Omental fat pad (tissue), 4 donors: ENCODE results near the gene UPB1. TPM values are rescaled to one million over a fixed set of nuclear protein-coding genes. Genes with fewer than 3 reads are reported as not detected.

Source experiments
- ATAC-seq: fragments of 150-250 bp; one replicate; pipeline ENCODE4 v1.9.1; 2016; ENCODE audit warnings: mild to moderate bottlenecking, moderate library complexity; ENCODE audit not compliant: low FRiP score
- DNase-seq: peaks from one replicate; pipeline ENCODE4 v3.0.0-alpha.2; 2019; ENCODE audit warnings: low spot score
- CTCF ChIP-seq, 3 donors: fragments of 450-650 bp; IDR thresholded peaks; one replicate each; pipeline ENCODE4 v1.5.1; 2016 to 2017; ENCODE audit warnings: antibody characterized with exemption in 3 of 3, mild to moderate bottlenecking in 3 of 3, moderate library complexity in 2 of 3
- total RNA-seq, 4 donors: library from RNA; depleted of rRNA; stranded (reverse); fragments of >200 nt; gene quantifications; one replicate each; pipeline ENCODE4 v1.1.0, GENCODE V29; 2016

UPB1 gene
- total RNA-seq, 4 donors from 2014 or later: 0.13 to 1.9 TPM; not detected in 2

DNA sequence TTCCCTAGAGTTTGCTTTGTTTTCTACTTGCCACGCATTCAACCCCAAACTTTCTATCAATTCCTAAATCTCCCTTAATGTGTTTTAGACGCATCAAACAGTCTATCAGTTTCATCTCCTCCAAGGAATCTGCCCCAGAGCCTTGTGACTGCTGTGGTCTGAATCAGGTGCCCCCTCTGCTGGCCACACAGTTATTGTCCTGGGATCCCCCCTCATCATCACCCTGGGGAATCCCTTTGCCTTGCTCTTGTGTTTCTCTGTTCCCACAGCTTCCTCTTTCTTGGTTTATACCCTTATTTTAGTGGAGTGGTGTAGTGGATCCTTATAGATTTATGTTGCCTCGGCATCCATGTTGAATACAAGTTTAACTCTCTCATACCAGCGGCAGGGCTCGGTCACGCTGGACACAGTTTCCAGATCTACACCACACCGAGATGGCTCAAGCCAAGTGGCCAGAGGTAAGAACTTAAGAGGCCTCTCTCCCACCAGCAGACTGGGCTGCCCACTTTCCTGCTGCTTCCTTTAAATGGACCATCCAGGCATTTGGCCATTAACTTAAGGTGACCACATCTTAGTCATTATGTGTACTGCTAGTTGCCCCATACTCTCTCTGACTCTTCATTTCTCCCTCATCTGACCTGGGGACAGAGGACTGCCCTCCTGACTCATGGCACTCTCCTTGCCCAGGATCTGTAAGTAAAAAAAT lies 8.2 kb downstream of the UPB1 start:
- no peak for ATAC-seq
- peak; percentile 58 for DNase-seq
- TF ChIP-seq CTCF (IDR thresholded peaks at IDR 0.05): peak in 1 of 3 donors; percentile 14

- no peak for DNase-seq
- TF ChIP-seq CTCF (IDR thresholded peaks at IDR 0.05): no peak
- no peak for ATAC-seq
Observed at GRCh38 chr22:24503843-24504338, 8.8 kb downstream of the UPB1 start.

DNA sequence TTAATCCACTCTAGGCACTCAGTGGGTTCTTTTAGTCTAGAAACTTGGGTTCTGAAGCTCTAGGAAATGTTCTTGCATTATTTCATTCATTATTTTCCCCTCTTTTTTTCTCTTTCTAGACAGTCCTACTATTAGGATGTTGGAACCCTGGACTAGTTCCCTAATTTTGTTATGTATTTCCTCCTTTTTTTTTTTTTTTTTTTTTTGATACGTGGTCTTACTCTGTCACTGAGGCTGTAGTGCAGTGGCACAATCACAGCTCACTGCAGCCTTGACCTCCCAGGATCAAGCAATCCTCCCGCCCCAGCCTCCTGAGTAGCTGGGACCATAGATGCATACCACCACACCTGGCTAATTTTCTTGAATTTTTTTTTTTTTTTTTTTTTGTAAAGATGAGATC lies 9.4 kb downstream of the UPB1 start:
- no peak for TF ChIP-seq CTCF (IDR thresholded peaks at IDR 0.05)
- DNase-seq (no peak), ATAC-seq (no peak)

DNA sequence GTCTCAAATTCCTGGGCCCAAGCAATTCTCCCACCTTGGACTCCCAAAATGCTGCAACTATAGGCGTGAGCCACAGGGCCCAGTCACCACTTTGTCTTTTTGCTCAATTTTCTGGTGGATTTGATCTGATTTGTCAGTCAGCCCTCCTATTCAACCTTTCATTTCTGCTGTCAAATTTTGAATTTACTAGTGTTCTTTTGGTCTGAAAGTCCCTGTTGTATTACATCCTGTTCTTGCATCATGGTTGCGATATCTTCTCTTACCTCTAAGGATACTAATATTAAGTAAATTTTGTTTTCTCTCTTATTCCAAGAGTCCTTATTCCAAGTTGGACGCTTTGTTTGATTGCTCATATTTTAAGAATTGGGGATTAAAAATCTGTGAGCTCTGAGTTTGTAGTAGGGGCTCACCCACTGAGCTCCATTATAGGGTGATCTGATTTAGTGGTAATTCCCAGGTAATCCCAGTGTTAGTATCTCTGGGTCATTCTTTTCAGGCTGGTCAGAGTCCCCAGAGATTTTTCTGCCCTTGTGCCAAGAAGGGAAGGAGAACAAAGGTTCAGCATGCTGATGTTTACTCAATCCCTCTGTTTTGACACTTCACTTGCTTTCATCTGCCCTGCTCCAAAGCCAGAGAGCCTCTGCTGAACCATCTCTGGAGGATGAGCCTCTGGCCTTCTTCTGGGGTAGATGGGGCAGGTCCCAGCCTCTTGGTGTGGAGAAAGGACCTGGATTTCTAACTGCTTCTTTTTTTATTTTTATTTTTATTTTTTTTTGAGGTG lies 10.0 kb downstream of the UPB1 start:
- TF ChIP-seq CTCF (IDR thresholded peaks at IDR 0.05): no peak
- DNase-seq (no peak), ATAC-seq (no peak)

DNA sequence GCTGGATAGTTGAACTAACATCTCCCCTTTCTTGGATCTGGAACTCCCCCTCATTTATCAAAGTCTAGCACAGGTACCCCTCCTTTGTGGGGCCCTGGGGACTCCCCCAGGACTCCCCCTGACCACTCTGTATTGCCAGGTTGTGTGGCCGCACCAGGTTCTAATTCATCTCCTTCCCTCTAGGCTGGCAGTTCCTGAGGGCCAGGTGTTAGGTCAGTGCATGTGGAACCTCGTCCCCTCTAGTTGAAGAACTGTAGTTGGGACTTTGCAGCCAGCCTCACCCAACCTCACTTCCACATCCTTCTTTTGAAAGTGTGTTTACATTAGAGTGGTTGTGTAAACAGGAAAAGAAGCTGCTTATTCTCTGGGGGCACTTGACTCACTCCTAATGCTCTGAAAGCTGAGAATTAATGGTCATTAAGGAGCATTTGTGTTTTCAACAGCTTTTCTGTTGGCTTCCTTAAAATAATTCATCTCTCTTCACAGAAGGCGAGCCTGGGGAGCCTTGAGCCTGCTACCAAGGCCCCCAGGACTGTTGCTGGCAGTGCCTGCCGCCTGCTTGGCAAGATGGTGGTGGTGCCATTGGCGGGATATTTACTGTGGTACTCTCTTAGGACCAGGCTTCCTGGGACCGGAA lies 11.8 kb downstream of the UPB1 start:
- ATAC-seq: no peak
- no peak for DNase-seq
- TF ChIP-seq CTCF (IDR thresholded peaks at IDR 0.05): no peak

DNA sequence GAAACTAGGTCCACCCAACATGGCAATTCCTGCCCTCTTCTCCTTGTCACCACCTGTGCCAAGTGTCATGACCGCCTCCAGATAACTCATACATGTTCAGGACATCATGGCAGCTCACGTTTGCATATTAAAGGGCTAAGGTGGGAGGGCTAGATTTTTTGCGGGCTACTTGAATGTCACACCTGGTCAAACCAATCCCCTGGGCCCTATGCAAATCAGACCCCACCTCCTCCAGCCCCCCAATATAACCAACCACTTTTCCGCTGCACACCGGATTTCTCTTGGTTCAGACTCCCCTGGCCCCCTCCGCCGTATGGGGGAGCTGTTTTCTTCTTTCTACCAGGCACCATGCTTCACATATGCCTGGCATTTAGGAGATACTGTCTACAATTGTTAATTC lies 12.6 kb downstream of the UPB1 start:
- ATAC-seq: no peak
- no peak for DNase-seq

More for the DNA sequence above, 12.6 kb downstream of the UPB1 start:
- TF ChIP-seq CTCF (IDR thresholded peaks at IDR 0.05): no peak
